NCI-H524 (cell line): ENCODE measurements around the gene DCAF8.

ENCODE experiments used
- DNase-seq, 2 experiments: peaks; one replicate each; lab custom pipeline; 2025; lab: John Stamatoyannopoulos, UW

The DCAF8 gene

GRCh38 chr1:160204526-160205241 lies 57.7 kb downstream of the DCAF8 start:
- DNase-seq = no peak

- no peak for DNase-seq
These were observed 61.6 kb downstream of the DCAF8 start for GRCh38 chr1:160200786-160201185.

GRCh38 chr1:160197231-160197630 lies 65.1 kb downstream of the DCAF8 start:
- DNase-seq = no peak

GRCh38 chr1:160196143-160196542 lies 66.2 kb downstream of the DCAF8 start:
- no peak for DNase-seq

- no peak for DNase-seq
These were observed 67.7 kb downstream of the DCAF8 start for GRCh38 chr1:160194737-160195059.

GRCh38 chr1:160193832-160194736 lies 68.3 kb downstream of the DCAF8 start:
- no peak for DNase-seq

- DNase-seq = peak; percentile 72 to 77
These were observed 69.1 kb downstream of the DCAF8 start for GRCh38 chr1:160193091-160193819.

GRCh38 chr1:160192234-160192633 lies 70.1 kb downstream of the DCAF8 start:
- DNase-seq = no peak

GRCh38 chr1:160191756-160192155 lies 70.6 kb downstream of the DCAF8 start:
- no peak for DNase-seq

GRCh38 chr1:160189649-160190625 lies 72.4 kb downstream of the DCAF8 start, which contains the start of gene CASQ1:
Gene CASQ1, plus strand, starts transcription at chr1:160190575. Its CDS starts 177 bp downstream, at chr1:160190752.
- no peak for DNase-seq

- no peak for DNase-seq
These were observed 74.0 kb downstream of the DCAF8 start for GRCh38 chr1:160188341-160188740.

GRCh38 chr1:160187407-160187806 lies 74.9 kb downstream of the DCAF8 start:
- no peak for DNase-seq

GRCh38 chr1:160186729-160187128 lies 75.6 kb downstream of the DCAF8 start:
- DNase-seq = no peak

- no peak for DNase-seq
These were observed 76.1 kb downstream of the DCAF8 start for GRCh38 chr1:160186246-160186645.

GRCh38 chr1:160179336-160179735 lies 83.0 kb downstream of the DCAF8 start:
- no peak for DNase-seq

GRCh38 chr1:160178731-160179130 lies 83.6 kb downstream of the DCAF8 start:
- no peak for DNase-seq

- DNase-seq = no peak
These were observed 84.7 kb downstream of the DCAF8 start for GRCh38 chr1:160177667-160178066.

- DNase-seq = no peak
These were observed 85.1 kb downstream of the DCAF8 start for GRCh38 chr1:160177231-160177630.

GRCh38 chr1:160171980-160172379 lies 90.4 kb downstream of the DCAF8 start:
- DNase-seq = no peak

- DNase-seq = no peak
These were observed 91.0 kb downstream of the DCAF8 start for GRCh38 chr1:160171354-160171753.
